ENCODE data around the gene PEX11G. TPM values are rescaled to one million over a fixed set of nuclear protein-coding genes. Genes with fewer than 3 reads are reported as not detected.
A peak's percentile ranks its signal among the peaks of the same experiment; 100 is the strongest.

The PEX11G gene
- total RNA-seq, 4 donors from 2014 or later = 0.51 to 1.4 (median 1.1) TPM; not detected in 1

DNA sequence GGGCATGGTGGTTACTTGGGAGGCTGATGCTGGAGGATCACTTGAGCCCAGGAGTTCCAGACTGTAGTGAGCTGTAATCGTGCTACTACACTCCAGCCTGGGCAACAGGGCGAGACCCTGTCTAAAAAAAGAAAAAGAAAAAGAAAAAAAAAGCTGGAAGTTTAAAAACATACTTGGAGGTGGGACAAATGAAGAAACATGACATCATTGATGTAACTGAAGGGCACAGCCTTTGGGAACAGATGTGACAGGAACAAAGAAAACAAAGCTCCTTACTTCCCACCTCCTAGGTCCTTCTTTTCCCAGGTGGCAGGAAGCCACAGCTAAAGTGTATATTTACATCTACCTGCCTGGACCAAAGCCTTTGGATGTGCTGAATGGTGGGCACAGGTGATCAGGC lies 1.9 kb downstream of the PEX11G start:
- no peak overlapping the region for H3K27ac ChIP-seq
- no peak overlapping the region for H3K4me3 ChIP-seq
- ATAC-seq = no peak
- no peak for DNase-seq
- intact Hi-C loops (cut with DNase I; ENCODE audit: low total_unique reads) = no loop called here
- in situ Hi-C loops (cut with MboI; ENCODE audit: low sequenced_read_pairs in 4 of 4) = no loop called here
- H3K27me3 ChIP-seq = no peaks in the 10 kb centered on the region
- TF ChIP-seq, protein P1, sequence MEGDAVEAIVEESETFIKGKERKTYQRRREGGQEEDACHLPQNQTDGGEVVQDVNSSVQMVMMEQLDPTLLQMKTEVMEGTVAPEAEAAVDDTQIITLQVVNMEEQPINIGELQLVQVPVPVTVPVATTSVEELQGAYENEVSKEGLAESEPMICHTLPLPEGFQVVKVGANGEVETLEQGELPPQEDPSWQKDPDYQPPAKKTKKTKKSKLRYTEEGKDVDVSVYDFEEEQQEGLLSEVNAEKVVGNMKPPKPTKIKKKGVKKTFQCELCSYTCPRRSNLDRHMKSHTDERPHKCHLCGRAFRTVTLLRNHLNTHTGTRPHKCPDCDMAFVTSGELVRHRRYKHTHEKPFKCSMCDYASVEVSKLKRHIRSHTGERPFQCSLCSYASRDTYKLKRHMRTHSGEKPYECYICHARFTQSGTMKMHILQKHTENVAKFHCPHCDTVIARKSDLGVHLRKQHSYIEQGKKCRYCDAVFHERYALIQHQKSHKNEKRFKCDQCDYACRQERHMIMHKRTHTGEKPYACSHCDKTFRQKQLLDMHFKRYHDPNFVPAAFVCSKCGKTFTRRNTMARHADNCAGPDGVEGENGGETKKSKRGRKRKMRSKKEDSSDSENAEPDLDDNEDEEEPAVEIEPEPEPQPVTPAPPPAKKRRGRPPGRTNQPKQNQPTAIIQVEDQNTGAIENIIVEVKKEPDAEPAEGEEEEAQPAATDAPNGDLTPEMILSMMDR (IDR thresholded peaks at IDR 0.05 in 4 of 5, conservative IDR thresholded peaks at IDR 0.05 in 1 of 5) = no peak
- TF ChIP-seq POLR2A (IDR thresholded peaks at IDR 0.05) = no peak
- no peaks in the 10 kb centered on the region for H3K9me3 ChIP-seq
- H3K36me3 ChIP-seq = no peaks in the 10 kb centered on the region
- peaks cover 0 to 8% of the 10 kb centered on the region in 2 donors for H3K4me1 ChIP-seq

GRCh38 chr19:7483720-7484201 lies 5.1 kb downstream of the PEX11G start:
- H3K4me1 ChIP-seq = peaks cover 0 to 14% of the 10 kb centered on the region in 2 donors
- TF ChIP-seq POLR2A (IDR thresholded peaks at IDR 0.05) = no peak
- TF ChIP-seq, protein P1 (IDR thresholded peaks at IDR 0.05 in 4 of 5, conservative IDR thresholded peaks at IDR 0.05 in 1 of 5) = no peak
- in situ Hi-C loops (cut with MboI; ENCODE audit: low sequenced_read_pairs in 4 of 4) = no loop called here
- no peaks in the 10 kb centered on the region for H3K36me3 ChIP-seq
- H3K9me3 ChIP-seq = no peaks in the 10 kb centered on the region
- no peak for ATAC-seq
- intact Hi-C loops (cut with DNase I; ENCODE audit: low total_unique reads) = no loop called here
- no peak for DNase-seq
- H3K27me3 ChIP-seq = no peaks in the 10 kb centered on the region
- no peak overlapping the region for H3K4me3 ChIP-seq
- no peak overlapping the region for H3K27ac ChIP-seq

GRCh38 chr19:7482584-7483439 lies 6.0 kb downstream of the PEX11G start:
- Histone ChIP-seq H3K27ac (no peak overlapping the region), H3K4me3 (no peak overlapping the region), H3K36me3 (no peaks in the 10 kb centered on the region), H3K9me3 (no peaks in the 10 kb centered on the region), H3K4me1 (peaks cover 0 to 6% of the 10 kb centered on the region in 2 donors), H3K27me3 (no peaks in the 10 kb centered on the region)
- TF ChIP-seq, protein P1 (IDR thresholded peaks at IDR 0.05 in 4 of 5, conservative IDR thresholded peaks at IDR 0.05 in 1 of 5) = no peak
- no peak for TF ChIP-seq POLR2A (IDR thresholded peaks at IDR 0.05)
- no peak for ATAC-seq
- no peak for DNase-seq
- in situ Hi-C loops (cut with MboI; ENCODE audit: low sequenced_read_pairs in 4 of 4) = no loop called here
- intact Hi-C loops (cut with DNase I; ENCODE audit: low total_unique reads) = no loop called here

DNA sequence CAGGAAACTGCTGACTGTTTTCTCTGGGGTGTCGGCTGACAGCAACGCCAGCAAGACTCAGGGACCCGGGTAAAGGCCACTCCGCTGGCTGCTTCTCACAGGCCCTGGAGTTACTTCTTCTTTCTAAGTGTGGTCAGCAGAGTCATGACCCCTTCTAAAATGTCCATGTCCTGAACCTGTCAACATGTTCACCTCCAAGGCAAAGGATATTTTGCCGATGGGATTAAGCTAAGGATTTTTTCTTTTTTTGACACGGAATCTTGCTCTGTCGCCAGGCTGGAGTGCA lies 7.9 kb downstream of the PEX11G start:
- DNase-seq = peak in 1 of 2 donors; percentile 27
- H3K9me3 ChIP-seq = no peaks in the 10 kb centered on the region
- H3K36me3 ChIP-seq = no peaks in the 10 kb centered on the region
- intact Hi-C loops (cut with DNase I; ENCODE audit: low total_unique reads) = no loop called here
- in situ Hi-C loops (cut with MboI; ENCODE audit: low sequenced_read_pairs in 4 of 4) = no loop called here
- H3K27ac ChIP-seq = peak overlapping the region in 3 of 4 donors; percentile 32 to 48 (median 32)
- no peak for ATAC-seq
- H3K4me3 ChIP-seq = no peak overlapping the region
- no peaks in the 10 kb centered on the region for H3K27me3 ChIP-seq
- peaks cover 0 to 6% of the 10 kb centered on the region in 2 donors for H3K4me1 ChIP-seq
- no peak for TF ChIP-seq POLR2A (IDR thresholded peaks at IDR 0.05)
- TF ChIP-seq, protein P1 (IDR thresholded peaks at IDR 0.05 in 4 of 5, conservative IDR thresholded peaks at IDR 0.05 in 1 of 5) = no peak

Measured in gastrocnemius medialis (tissue), 4 donors.